HFFc6 (cell line): ENCODE data around the gene TSPAN15. TPM values are rescaled to one million over a fixed set of nuclear protein-coding genes. Genes with fewer than 3 reads are reported as not detected.

Experiments used
- DNase-seq: peaks from one replicate; pipeline ENCODE4 v3.0.0-alpha.2; 2018
- H3K27ac Mint-ChIP-seq: 2 replicates; pipeline ENCODE4 v1.8.0; 2020; ENCODE audit warnings: mild to moderate bottlenecking, mixed read lengths
- H3K27me3 Mint-ChIP-seq: 2 replicates; pipeline ENCODE4 v1.8.0; 2021; ENCODE audit warnings: mild to moderate bottlenecking, moderate library complexity, mixed read lengths; ENCODE audit not compliant: insufficient read depth
- H3K36me3 Mint-ChIP-seq: 2 replicates; pipeline ENCODE4 v1.8.0; 2021; ENCODE audit warnings: low read depth, mixed read lengths
- H3K4me1 Mint-ChIP-seq: 2 replicates; pipeline ENCODE4 v1.8.0; 2020; ENCODE audit warnings: low read depth, mixed read lengths
- H3K4me3 Mint-ChIP-seq: 2 replicates; pipeline ENCODE4 v1.8.0; 2020; ENCODE audit warnings: mild to moderate bottlenecking, moderate library complexity, mixed read lengths
- H3K9me3 Mint-ChIP-seq: 2 replicates; pipeline ENCODE4 v1.8.0; 2020; ENCODE audit warnings: mild to moderate bottlenecking, mixed read lengths
- total RNA-seq, 6 experiments: library from RNA; stranded (reverse); fragmentation: NEBNext Ultra II Directional; extraction: Animal tissue kit (Norgen Biotek cat#: 25700); gene quantifications; 2 replicates in 1 of 6; 3 replicates in 5 of 6; pipeline ENCODE4 v1.2.3, GENCODE V29; 2021
- TF ChIP-seq, protein P1 (sequence below): fragments of 200-600 bp; sonication (generic); IDR thresholded peaks from 2 replicates; pipeline ENCODE4 v1.5.0; 2021; ENCODE audit warnings: antibody characterized with exemption, mild to moderate bottlenecking

Gene TSPAN15
- total RNA-seq, 6 experiments from 2014 or later: 1.8 to 4.0 (median 2.1) TPM

DNA sequence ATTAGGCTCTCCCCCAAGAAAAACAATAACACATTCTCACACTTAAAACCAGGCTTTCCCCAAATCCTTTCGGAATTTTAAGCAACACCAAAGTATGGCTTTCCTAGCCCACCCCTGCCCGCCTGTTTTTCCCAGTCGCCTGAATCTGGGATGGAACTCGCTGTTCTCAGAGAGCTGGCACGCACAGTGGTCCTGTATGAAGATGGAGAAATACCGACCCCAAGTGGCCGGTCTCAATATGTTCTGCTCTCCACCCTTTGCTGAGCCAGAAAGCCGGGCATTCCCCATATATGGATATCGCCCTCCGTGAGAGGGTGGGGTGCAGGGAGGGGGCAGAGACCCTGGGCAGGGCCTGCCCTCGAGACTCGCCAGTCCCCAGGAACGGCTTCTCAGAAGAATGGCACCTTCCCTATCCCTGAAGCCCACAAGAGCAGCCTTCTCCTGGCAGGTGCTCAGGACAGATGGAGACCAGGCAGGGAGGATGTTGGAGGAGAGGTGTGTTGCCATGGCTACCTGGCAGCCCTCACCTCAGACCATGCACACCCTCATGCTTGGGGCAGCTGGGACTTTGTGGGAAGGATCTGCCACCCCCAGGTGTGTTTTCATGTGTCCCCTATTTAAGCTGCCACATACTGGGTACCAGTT lies 37.9 kb upstream of the TSPAN15 start:
- H3K27me3 Mint-ChIP-seq: peaks cover 11% of the 10 kb centered on the region
- DNase-seq: peak; percentile 55
- H3K4me3 Mint-ChIP-seq: peak overlapping the region; percentile 31; the same call in 1 of the 2 replicates
- TF ChIP-seq, protein P1, sequence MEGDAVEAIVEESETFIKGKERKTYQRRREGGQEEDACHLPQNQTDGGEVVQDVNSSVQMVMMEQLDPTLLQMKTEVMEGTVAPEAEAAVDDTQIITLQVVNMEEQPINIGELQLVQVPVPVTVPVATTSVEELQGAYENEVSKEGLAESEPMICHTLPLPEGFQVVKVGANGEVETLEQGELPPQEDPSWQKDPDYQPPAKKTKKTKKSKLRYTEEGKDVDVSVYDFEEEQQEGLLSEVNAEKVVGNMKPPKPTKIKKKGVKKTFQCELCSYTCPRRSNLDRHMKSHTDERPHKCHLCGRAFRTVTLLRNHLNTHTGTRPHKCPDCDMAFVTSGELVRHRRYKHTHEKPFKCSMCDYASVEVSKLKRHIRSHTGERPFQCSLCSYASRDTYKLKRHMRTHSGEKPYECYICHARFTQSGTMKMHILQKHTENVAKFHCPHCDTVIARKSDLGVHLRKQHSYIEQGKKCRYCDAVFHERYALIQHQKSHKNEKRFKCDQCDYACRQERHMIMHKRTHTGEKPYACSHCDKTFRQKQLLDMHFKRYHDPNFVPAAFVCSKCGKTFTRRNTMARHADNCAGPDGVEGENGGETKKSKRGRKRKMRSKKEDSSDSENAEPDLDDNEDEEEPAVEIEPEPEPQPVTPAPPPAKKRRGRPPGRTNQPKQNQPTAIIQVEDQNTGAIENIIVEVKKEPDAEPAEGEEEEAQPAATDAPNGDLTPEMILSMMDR: peak; percentile 86
- no peak overlapping the region; the same call in 1 of the 2 replicates for H3K27ac Mint-ChIP-seq
- H3K9me3 Mint-ChIP-seq: no peaks in the 10 kb centered on the region
- H3K36me3 Mint-ChIP-seq: no peaks in the 10 kb centered on the region
- H3K4me1 Mint-ChIP-seq: peaks cover 22% of the 10 kb centered on the region

DNA sequence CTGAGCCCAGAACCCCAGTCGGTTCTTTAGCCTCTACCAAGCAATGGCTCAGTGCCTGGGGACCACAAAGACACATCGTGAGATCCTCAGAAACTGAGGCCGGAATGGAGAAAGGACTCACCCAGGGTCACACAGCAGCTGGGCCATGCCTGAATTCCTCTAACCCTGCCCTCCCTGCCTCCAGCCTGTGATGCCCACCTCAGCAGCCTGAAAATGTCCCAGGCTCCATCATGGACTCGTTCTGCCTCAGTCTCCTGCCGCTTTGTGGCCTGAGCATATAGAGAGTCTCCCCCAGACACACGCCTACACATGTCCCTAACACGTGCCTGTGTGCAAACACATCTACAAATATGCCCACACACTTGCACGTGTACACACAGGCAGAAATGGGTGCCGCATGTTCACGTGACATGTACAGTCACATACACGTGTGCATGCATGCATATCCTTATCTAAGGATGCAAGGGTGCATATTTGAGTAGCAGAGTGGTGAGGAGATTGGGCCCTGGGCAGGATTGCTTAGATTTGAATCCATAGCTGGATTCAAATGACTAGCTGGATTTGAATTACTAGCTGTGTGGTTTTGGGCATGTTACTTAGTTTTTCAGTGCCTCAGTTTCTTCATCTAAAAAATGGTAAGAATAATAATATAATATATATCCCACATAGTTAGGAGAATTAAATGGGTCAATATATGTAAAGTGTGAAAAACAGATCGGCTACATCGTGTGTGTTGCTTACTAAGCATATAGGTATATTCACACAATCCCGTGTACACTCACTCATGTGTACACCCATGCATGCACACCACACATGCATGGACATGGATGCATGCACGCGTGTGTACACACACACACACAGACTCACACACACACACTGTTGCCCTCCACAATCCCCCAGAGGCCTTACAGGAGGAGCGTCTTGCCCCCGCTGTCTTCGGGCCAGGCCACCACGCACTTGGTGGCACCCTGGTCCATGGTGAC lies 36.9 kb upstream of the TSPAN15 start:
- Mint-ChIP-seq H3K36me3 (no peaks in the 10 kb centered on the region), H3K4me3 (no peak overlapping the region), H3K27me3 (peaks cover 11% of the 10 kb centered on the region), H3K9me3 (no peaks in the 10 kb centered on the region), H3K27ac (no peak overlapping the region), H3K4me1 (peaks cover 12% of the 10 kb centered on the region)
- TF ChIP-seq, protein P1: no peak
- no peak for DNase-seq

GRCh38 chr10:69415049-69415448 lies 36.2 kb upstream of the TSPAN15 start:
- no peak overlapping the region for H3K4me3 Mint-ChIP-seq
- H3K4me1 Mint-ChIP-seq: peaks cover 12% of the 10 kb centered on the region
- no peak overlapping the region for H3K27ac Mint-ChIP-seq
- no peaks in the 10 kb centered on the region for H3K9me3 Mint-ChIP-seq
- DNase-seq: no peak
- peaks cover 11% of the 10 kb centered on the region for H3K27me3 Mint-ChIP-seq
- TF ChIP-seq, protein P1: no peak
- no peaks in the 10 kb centered on the region for H3K36me3 Mint-ChIP-seq

GRCh38 chr10:69415951-69416350 lies 35.3 kb upstream of the TSPAN15 start:
- no peak for DNase-seq
- Mint-ChIP-seq H3K4me1 (peaks cover 12% of the 10 kb centered on the region), H3K27me3 (peaks cover 15% of the 10 kb centered on the region), H3K27ac (no peak overlapping the region), H3K9me3 (no peaks in the 10 kb centered on the region), H3K4me3 (no peak overlapping the region), H3K36me3 (no peaks in the 10 kb centered on the region)
- TF ChIP-seq, protein P1: no peak

GRCh38 chr10:69416695-69417094 lies 34.6 kb upstream of the TSPAN15 start, which contains the start of gene TACR2:
Gene TACR2 (minus strand): TSS chr10:69416918. CDS start chr10:69416323, 595 bp downstream.
- H3K4me1 Mint-ChIP-seq: peaks cover 12% of the 10 kb centered on the region
- H3K9me3 Mint-ChIP-seq: no peaks in the 10 kb centered on the region
- TF ChIP-seq, protein P1: no peak
- DNase-seq: no peak
- no peaks in the 10 kb centered on the region for H3K36me3 Mint-ChIP-seq
- H3K27ac Mint-ChIP-seq: no peak within 1 kb of the TSS
- H3K4me3 Mint-ChIP-seq: no peak within 1 kb of the TSS
- H3K27me3 Mint-ChIP-seq: peaks cover 15% of the 10 kb centered on the region
